K562 (cell line): ENCODE data around the gene FASTKD1. TPM values are rescaled to one million over a fixed set of nuclear protein-coding genes. Genes with fewer than 3 reads are reported as not detected.

ENCODE experiments used
- HSF4 ChIP-seq: fragments of 250-450 bp; sonication (Bioruptor Pico); IDR thresholded peaks from 2 replicates; pipeline ENCODE4 v2.1.2; 2022; ENCODE audit warnings: mild to moderate bottlenecking, moderate library complexity, borderline replicate concordance
- KDM2B ChIP-seq: fragments of 250-450 bp; sonication (Bioruptor Pico); IDR thresholded peaks from 2 replicates; pipeline ENCODE4 v1.8.0; 2021; ENCODE audit warnings: mild to moderate bottlenecking, moderate library complexity
- KDM5B ChIP-seq: fragments of 200-600 bp; sonication (generic); IDR thresholded peaks from 2 replicates; pipeline ENCODE4 v1.6.1; 2012; ENCODE audit warnings: low read depth, mild to moderate bottlenecking, moderate library complexity, low read length, control low read depth, inconsistent platforms; ENCODE audit not compliant: insufficient replicate concordance
- MYBL2 ChIP-seq, 2 experiments: fragments of 450-650 bp in 1 of 2; sonication (generic) in 1 of 2; formaldehyde crosslinking in 1 of 2; IDR thresholded peaks; 2 replicates each; pipeline versions ENCODE4 v1.6.1 to v1.8.1; 2017 to 2022; ENCODE audit warnings: borderline replicate concordance in 1 of 2, inconsistent platforms in 1 of 2, low read depth in 1 of 2, mild to moderate bottlenecking in 1 of 2, missing genetic modification reagents in 1 of 2, moderate library complexity in 1 of 2
- RCOR1 ChIP-seq, 2 experiments: IDR thresholded peaks; 2 replicates each; pipeline ENCODE4 v1.6.1; 2012; ENCODE audit warnings: low read depth in 2 of 2, low read length in 2 of 2, borderline replicate concordance in 1 of 2, improper control_type of control experiment in 1 of 2
- SMC3 ChIP-seq: conservative IDR thresholded peaks from 2 replicates; pipeline ENCODE4 v1.6.1; 2011; ENCODE audit warnings: low read depth, low read length, improper control_type of control experiment; ENCODE audit not compliant: insufficient read depth
- TFAP4 ChIP-seq: sonication (generic); formaldehyde crosslinking; IDR thresholded peaks from 2 replicates; pipeline ENCODE4 v1.8.0; 2022; ENCODE audit warnings: missing genetic modification reagents, mild to moderate bottlenecking, moderate library complexity, borderline replicate concordance
- ZEB2 ChIP-seq: fragments of 450-650 bp; IDR thresholded peaks from 2 replicates; pipeline ENCODE4 v1.6.1; 2016
- ZNF12 ChIP-seq: sonication (generic); formaldehyde crosslinking; IDR thresholded peaks from 2 replicates; pipeline ENCODE4 v1.4.0; 2020; ENCODE audit warnings: mild to moderate bottlenecking, missing genetic modification reagents
- ZNF316 ChIP-seq: fragments of 450-650 bp; IDR thresholded peaks from 2 replicates; pipeline ENCODE4 v1.6.1; 2016
- ZNF699 ChIP-seq: fragments of 250-450 bp; sonication (Bioruptor Pico); IDR thresholded peaks from 2 replicates; pipeline ENCODE4 v1.8.0; 2021; ENCODE audit warnings: mild to moderate bottlenecking, moderate library complexity; ENCODE audit not compliant: insufficient replicate concordance
- polyA plus RNA-seq, 8 experiments: library from polyadenylated mRNA; depleted of rRNA in 4 of 8; stranded (reverse) in 5 of 8; unstranded in 3 of 8; fragments of >200 nt; fragmentation: Nextera tagmentation in 2 of 8; fragmentation: Illumina TruSeq in 1 of 8; extraction: Ambion mirVana in 2 of 8; extraction: Trizol in 1 of 8; gene quantifications; 2 replicates each; pipeline versions ENCODE4 v1.2.1 to v1.2.3, GENCODE V29; 2011 to 2014; ENCODE audit warnings: inconsistent platforms in 1 of 8, missing spikeins in 1 of 8
- total RNA-seq, 7 experiments: library from RNA; depleted of rRNA in 6 of 7; stranded (reverse); fragments of >200 nt in 6 of 7; fragmentation: Illumina TruSeq in 2 of 7; extraction: Trizol in 2 of 7; gene quantifications; 2 replicates each; pipeline versions ENCODE4 v1.2.1 to v1.2.3, GENCODE V29; 2011 to 2021; ENCODE audit warnings: low replicate concordance in 1 of 7
- TF ChIP-seq, protein P1 (sequence below), 2 experiments: fragments of 450-650 bp; IDR thresholded peaks; 2 replicates each; pipeline ENCODE4 v1.6.1; 2018; ENCODE audit warnings: mild to moderate bottlenecking in 2 of 2, low read depth in 1 of 2; ENCODE audit not compliant: partially characterized antibody in 2 of 2
- TF ChIP-seq, protein P2 (sequence below), 2 experiments: IDR thresholded peaks; 2 replicates each; pipeline ENCODE4 v1.6.1; 2012; ENCODE audit warnings: improper control_type of control experiment in 2 of 2, low read depth in 2 of 2, low read length in 2 of 2, borderline replicate concordance in 1 of 2
- TF ChIP-seq, protein P3 (sequence below): sonication (generic); formaldehyde crosslinking; IDR thresholded peaks from 2 replicates; pipeline ENCODE4 v1.8.0; 2023; ENCODE audit warnings: missing genetic modification reagents, mild to moderate bottlenecking, borderline replicate concordance

FASTKD1 gene
- total and polyA plus RNA-seq, 9 of the 15 experiments (the other 6 are each of a cell fraction or from before 2014, with no cell fraction given), result 63.5 to 134 (median 119) TPM

GRCh38 chr2:169507698-169508097, 66.0 kb downstream of the FASTKD1 start (continued):
- TF ChIP-seq, protein P1, sequence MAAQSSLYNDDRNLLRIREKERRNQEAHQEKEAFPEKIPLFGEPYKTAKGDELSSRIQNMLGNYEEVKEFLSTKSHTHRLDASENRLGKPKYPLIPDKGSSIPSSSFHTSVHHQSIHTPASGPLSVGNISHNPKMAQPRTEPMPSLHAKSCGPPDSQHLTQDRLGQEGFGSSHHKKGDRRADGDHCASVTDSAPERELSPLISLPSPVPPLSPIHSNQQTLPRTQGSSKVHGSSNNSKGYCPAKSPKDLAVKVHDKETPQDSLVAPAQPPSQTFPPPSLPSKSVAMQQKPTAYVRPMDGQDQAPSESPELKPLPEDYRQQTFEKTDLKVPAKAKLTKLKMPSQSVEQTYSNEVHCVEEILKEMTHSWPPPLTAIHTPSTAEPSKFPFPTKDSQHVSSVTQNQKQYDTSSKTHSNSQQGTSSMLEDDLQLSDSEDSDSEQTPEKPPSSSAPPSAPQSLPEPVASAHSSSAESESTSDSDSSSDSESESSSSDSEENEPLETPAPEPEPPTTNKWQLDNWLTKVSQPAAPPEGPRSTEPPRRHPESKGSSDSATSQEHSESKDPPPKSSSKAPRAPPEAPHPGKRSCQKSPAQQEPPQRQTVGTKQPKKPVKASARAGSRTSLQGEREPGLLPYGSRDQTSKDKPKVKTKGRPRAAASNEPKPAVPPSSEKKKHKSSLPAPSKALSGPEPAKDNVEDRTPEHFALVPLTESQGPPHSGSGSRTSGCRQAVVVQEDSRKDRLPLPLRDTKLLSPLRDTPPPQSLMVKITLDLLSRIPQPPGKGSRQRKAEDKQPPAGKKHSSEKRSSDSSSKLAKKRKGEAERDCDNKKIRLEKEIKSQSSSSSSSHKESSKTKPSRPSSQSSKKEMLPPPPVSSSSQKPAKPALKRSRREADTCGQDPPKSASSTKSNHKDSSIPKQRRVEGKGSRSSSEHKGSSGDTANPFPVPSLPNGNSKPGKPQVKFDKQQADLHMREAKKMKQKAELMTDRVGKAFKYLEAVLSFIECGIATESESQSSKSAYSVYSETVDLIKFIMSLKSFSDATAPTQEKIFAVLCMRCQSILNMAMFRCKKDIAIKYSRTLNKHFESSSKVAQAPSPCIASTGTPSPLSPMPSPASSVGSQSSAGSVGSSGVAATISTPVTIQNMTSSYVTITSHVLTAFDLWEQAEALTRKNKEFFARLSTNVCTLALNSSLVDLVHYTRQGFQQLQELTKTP (IDR thresholded peaks at IDR 0.05; ENCODE audit: low read depth in 1 of 2, partially characterized antibody in 2 of 2), result no peak
- TF ChIP-seq RCOR1 (IDR thresholded peaks at IDR 0.05; ENCODE audit: borderline replicate concordance in 1 of 2, low read depth in 2 of 2, low read length in 2 of 2) (no peak), KDM2B (no peak), ZNF316 (peak; percentile 99), ZEB2 (no peak), HSF4 (CRISPR knock-in tag) (no peak), KDM5B (no peak), TFAP4 (CRISPR knock-in tag) (peak; percentile 53; the same call in 1 of the 2 replicates), SMC3 (no peak), ZNF12 (CRISPR knock-in tag) (peak; percentile 97; the same call in 1 of the 2 replicates), ZNF699 (CRISPR knock-in tag) (no peak), MYBL2 (IDR thresholded peaks at IDR 0.05; ENCODE audit: low read depth) (no peak; the same call in 1 of the 2 replicates), MYBL2 (CRISPR knock-in tag; IDR thresholded peaks at IDR 0.05; ENCODE audit: borderline replicate concordance) (no peak)
- TF ChIP-seq, protein P2, sequence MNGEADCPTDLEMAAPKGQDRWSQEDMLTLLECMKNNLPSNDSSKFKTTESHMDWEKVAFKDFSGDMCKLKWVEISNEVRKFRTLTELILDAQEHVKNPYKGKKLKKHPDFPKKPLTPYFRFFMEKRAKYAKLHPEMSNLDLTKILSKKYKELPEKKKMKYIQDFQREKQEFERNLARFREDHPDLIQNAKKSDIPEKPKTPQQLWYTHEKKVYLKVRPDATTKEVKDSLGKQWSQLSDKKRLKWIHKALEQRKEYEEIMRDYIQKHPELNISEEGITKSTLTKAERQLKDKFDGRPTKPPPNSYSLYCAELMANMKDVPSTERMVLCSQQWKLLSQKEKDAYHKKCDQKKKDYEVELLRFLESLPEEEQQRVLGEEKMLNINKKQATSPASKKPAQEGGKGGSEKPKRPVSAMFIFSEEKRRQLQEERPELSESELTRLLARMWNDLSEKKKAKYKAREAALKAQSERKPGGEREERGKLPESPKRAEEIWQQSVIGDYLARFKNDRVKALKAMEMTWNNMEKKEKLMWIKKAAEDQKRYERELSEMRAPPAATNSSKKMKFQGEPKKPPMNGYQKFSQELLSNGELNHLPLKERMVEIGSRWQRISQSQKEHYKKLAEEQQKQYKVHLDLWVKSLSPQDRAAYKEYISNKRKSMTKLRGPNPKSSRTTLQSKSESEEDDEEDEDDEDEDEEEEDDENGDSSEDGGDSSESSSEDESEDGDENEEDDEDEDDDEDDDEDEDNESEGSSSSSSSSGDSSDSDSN (IDR thresholded peaks at IDR 0.05; ENCODE audit: borderline replicate concordance in 1 of 2, low read depth in 2 of 2, low read length in 2 of 2), result no peak
- TF ChIP-seq, protein P3, sequence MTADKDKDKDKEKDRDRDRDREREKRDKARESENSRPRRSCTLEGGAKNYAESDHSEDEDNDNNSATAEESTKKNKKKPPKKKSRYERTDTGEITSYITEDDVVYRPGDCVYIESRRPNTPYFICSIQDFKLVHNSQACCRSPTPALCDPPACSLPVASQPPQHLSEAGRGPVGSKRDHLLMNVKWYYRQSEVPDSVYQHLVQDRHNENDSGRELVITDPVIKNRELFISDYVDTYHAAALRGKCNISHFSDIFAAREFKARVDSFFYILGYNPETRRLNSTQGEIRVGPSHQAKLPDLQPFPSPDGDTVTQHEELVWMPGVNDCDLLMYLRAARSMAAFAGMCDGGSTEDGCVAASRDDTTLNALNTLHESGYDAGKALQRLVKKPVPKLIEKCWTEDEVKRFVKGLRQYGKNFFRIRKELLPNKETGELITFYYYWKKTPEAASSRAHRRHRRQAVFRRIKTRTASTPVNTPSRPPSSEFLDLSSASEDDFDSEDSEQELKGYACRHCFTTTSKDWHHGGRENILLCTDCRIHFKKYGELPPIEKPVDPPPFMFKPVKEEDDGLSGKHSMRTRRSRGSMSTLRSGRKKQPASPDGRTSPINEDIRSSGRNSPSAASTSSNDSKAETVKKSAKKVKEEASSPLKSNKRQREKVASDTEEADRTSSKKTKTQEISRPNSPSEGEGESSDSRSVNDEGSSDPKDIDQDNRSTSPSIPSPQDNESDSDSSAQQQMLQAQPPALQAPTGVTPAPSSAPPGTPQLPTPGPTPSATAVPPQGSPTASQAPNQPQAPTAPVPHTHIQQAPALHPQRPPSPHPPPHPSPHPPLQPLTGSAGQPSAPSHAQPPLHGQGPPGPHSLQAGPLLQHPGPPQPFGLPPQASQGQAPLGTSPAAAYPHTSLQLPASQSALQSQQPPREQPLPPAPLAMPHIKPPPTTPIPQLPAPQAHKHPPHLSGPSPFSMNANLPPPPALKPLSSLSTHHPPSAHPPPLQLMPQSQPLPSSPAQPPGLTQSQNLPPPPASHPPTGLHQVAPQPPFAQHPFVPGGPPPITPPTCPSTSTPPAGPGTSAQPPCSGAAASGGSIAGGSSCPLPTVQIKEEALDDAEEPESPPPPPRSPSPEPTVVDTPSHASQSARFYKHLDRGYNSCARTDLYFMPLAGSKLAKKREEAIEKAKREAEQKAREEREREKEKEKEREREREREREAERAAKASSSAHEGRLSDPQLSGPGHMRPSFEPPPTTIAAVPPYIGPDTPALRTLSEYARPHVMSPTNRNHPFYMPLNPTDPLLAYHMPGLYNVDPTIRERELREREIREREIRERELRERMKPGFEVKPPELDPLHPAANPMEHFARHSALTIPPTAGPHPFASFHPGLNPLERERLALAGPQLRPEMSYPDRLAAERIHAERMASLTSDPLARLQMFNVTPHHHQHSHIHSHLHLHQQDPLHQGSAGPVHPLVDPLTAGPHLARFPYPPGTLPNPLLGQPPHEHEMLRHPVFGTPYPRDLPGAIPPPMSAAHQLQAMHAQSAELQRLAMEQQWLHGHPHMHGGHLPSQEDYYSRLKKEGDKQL (CRISPR knock-in tag), result no peak
